ENCODE data around the gene RTEL1. TPM values are rescaled to one million over a fixed set of nuclear protein-coding genes. Genes with fewer than 3 reads are reported as not detected.
A peak's percentile ranks its signal among the peaks of the same experiment; 100 is the strongest.

RTEL1 gene
- total and polyA plus RNA-seq, 10 donors: 7.3 to 49.8 (median 40.2) TPM

DNA sequence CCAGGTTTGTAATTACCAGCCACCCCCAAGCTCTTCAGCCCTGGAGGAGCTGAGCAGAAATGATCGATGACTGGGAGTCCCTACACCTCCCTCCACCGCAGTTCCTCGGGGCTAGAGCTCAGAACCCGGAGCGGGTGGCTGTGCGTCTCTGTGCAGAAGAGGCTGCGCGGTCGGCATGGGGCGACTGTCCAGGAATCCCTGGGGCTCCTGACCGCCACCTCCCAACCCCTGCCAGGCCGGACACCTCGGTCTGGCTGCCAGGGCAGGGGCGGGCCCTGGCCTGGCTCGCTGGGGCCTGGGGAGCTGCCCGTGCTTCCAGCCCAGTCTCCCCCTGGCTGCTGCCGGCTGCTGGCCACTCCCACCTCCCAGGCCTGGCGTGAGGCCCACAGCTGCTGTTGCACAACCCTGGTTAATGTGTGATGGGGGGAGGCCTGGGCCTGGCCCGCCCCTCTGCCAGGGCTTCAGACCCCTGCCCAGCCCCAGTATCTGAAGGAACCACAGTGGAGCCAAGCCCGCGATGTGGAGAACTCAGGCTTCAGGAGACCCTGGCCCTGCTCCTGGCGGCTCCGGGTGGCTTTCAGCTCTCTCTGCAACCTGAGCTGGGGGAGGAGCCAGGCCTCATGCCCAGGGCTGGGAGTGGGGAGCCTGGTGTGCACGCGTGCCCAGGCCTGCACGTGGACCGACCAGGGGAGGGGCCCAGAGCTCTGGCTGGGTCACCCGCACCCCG lies 82.7 kb downstream of the RTEL1 start:
- TF ChIP-seq, protein P1, sequence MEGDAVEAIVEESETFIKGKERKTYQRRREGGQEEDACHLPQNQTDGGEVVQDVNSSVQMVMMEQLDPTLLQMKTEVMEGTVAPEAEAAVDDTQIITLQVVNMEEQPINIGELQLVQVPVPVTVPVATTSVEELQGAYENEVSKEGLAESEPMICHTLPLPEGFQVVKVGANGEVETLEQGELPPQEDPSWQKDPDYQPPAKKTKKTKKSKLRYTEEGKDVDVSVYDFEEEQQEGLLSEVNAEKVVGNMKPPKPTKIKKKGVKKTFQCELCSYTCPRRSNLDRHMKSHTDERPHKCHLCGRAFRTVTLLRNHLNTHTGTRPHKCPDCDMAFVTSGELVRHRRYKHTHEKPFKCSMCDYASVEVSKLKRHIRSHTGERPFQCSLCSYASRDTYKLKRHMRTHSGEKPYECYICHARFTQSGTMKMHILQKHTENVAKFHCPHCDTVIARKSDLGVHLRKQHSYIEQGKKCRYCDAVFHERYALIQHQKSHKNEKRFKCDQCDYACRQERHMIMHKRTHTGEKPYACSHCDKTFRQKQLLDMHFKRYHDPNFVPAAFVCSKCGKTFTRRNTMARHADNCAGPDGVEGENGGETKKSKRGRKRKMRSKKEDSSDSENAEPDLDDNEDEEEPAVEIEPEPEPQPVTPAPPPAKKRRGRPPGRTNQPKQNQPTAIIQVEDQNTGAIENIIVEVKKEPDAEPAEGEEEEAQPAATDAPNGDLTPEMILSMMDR (IDR thresholded peaks at IDR 0.05 in 8 of 11, conservative IDR thresholded peaks at IDR 0.05 in 3 of 11): peak in 8 of 11 experiments; percentile 14 to 58 (median 32)
- TF ChIP-seq POLR2A (IDR thresholded peaks at IDR 0.05): no peak
- TF ChIP-seq POLR2AphosphoS5 (IDR thresholded peaks at IDR 0.05): peak; percentile 73 to 87 (median 78)
- DNase-seq: peak; percentile 93
- intact Hi-C loops (cut with DNase I; ENCODE audit: low total_unique reads): no loop called here
- WGBS, 5 donors: 5 to 18% (median 7%) methylated on average over 3 to 29 of the region's 29 CpGs
- Histone ChIP-seq H3K27me3 (replicated peaks in 1 of 7) (peaks cover 0 to 19% (median 0%) of the 10 kb centered on the region in 7 donors), H3K9me3 (no peaks in the 10 kb centered on the region), H3K27ac (peak overlapping the region; percentile 81 to 90 (median 87)), H3K4me3 (peak overlapping the region; percentile 42 to 90 (median 65)), H3K36me3 (peaks cover 0 to 55% (median 27%) of the 10 kb centered on the region in 6 donors), H3K4me1 (peaks cover 43 to 87% (median 66%) of the 10 kb centered on the region in 6 donors)

DNA sequence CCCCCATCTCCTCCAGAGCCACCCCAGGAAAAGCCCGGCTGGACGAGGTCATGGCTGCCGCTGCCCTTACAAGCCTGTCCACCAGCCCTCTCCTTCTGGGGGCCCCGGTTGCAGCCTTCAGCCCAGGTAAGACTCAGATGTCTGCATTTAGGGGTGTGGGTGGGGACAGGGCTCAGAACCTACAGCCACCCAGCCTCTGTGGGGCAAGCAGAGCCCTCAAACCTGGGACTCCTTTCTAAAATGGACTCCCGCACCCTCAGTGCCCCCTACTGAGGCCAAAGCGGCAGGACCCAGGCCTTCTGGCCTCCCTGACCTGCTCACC lies 83.2 kb downstream of the RTEL1 start:
- Histone ChIP-seq H3K27me3 (replicated peaks in 1 of 7) (peaks cover 0 to 19% (median 0%) of the 10 kb centered on the region in 7 donors), H3K4me3 (peak overlapping the region in 6 of 8 donors; percentile 55 to 90 (median 65)), H3K4me1 (peaks cover 39 to 82% (median 61%) of the 10 kb centered on the region in 6 donors), H3K9me3 (no peaks in the 10 kb centered on the region), H3K36me3 (peaks cover 0 to 55% (median 28%) of the 10 kb centered on the region in 6 donors), H3K27ac (peak overlapping the region; percentile 81 to 90 (median 87))
- 26 to 67% (median 45%) methylated on average over 3 to 6 of the region's 6 CpGs for WGBS, 5 donors
- intact Hi-C loops (cut with DNase I; ENCODE audit: low total_unique reads): no loop called here
- TF ChIP-seq POLR2A (IDR thresholded peaks at IDR 0.05): no peak
- TF ChIP-seq POLR2AphosphoS5 (IDR thresholded peaks at IDR 0.05): no peak
- TF ChIP-seq, protein P1 (IDR thresholded peaks at IDR 0.05 in 8 of 11, conservative IDR thresholded peaks at IDR 0.05 in 3 of 11): no peak
- DNase-seq: no peak

DNA sequence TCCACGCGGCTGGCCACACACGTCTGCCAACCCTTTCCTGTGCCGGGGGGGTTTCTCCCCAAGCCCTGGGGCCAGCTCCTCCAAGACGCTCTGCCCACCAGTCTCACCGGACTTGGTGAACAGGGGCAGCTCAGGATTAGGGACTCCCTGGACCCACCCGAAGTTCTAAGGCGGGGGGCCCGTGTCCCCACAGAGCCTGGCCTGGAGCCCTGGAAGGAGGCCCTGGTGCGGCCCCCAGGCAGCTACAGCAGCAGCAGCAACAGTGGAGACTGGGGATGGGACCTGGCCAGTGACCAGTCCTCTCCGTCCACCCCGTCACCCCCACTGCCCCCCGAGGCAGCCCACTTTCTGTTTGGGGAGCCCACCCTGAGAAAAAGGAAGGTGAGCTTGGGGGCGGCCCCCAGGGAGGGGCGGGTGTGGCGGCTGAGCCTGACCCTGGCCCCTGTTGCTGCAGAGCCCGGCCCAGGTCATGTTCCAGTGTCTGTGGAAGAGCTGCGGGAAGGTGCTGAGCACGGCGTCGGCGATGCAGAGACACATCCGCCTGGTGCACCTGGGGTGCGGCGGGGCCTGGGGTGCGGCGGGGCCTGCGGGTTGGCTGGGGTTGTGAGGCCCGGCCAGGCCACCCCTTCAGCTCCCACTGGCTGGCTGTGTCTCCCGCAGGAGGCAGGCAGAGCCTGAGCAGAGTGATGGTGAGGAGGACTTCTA lies 83.7 kb downstream of the RTEL1 start:
- TF ChIP-seq POLR2A (IDR thresholded peaks at IDR 0.05) (no peak), POLR2AphosphoS5 (IDR thresholded peaks at IDR 0.05) (peak in 1 of 3 donors; percentile 4)
- TF ChIP-seq, protein P1 (IDR thresholded peaks at IDR 0.05 in 8 of 11, conservative IDR thresholded peaks at IDR 0.05 in 3 of 11): no peak
- H3K36me3 ChIP-seq: peaks cover 0 to 55% (median 30%) of the 10 kb centered on the region in 6 donors
- H3K27me3 ChIP-seq (replicated peaks in 1 of 7): peaks cover 0 to 19% (median 0%) of the 10 kb centered on the region in 7 donors
- peaks cover 35 to 77% (median 56%) of the 10 kb centered on the region in 6 donors for H3K4me1 ChIP-seq
- H3K9me3 ChIP-seq: no peaks in the 10 kb centered on the region
- H3K4me3 ChIP-seq: peak overlapping the region in 4 of 8 donors; percentile 61 to 90 (median 66)
- peak; percentile 79 for DNase-seq
- peak overlapping the region in 7 of 8 donors; percentile 85 to 90 (median 87) for H3K27ac ChIP-seq
- intact Hi-C loops (cut with DNase I; ENCODE audit: low total_unique reads): no loop called here
- 71 to 90% (median 78%) methylated on average over 13 to 30 of the region's 30 CpGs for WGBS, 5 donors
